ENCODE measurements around the gene PDIA5. TPM values are rescaled to one million over a fixed set of nuclear protein-coding genes. Genes with fewer than 3 reads are reported as not detected.

PDIA5 gene
- total and polyA plus RNA-seq, 7 donors, result 4.2 to 23.0 (median 13.9) TPM

DNA sequence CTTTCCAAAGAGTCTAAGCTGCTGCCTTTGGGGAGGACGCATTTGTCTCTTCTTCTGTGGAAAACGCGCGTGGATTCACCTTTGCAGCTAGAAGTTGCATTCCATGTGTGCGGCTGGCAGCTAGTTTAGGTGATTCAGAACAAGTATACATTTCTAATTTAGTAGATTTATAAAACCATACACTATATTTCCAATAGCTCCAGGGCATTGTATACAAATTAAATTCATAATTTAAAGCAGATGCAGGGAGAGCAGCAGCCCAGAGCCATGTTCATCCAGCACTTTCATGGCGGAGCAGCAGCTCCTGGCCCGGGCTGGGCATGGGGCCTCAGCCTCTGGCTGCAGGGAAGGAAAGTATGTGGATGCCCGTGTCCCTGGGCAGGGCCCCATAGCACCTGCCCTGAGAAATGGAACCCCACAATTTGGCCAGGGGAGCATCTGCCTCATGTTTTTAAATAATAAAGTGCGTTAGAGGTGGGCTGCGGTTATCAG lies 92.1 kb downstream of the PDIA5 start:
- H3K27me3 ChIP-seq, result no peaks in the 10 kb centered on the region
- peaks cover 0 to 73% (median 9%) of the 10 kb centered on the region in 4 donors for H3K36me3 ChIP-seq
- H3K27ac ChIP-seq, result no peak overlapping the region
- no peak for TF ChIP-seq POLR2A (IDR thresholded peaks at IDR 0.05)
- no peak for TF ChIP-seq CTCF (IDR thresholded peaks at IDR 0.05)
- no peak for TF ChIP-seq EP300 (IDR thresholded peaks at IDR 0.05)
- TF ChIP-seq POLR2AphosphoS5 (IDR thresholded peaks at IDR 0.05), result no peak
- WGBS, 2 donors, result 98 to 99% methylated on average over 10 of the region's 10 CpGs
- no peaks in the 10 kb centered on the region for H3K9me3 ChIP-seq
- DNase-seq, result no peak
- H3K4me3 ChIP-seq, result no peak overlapping the region
- no peaks in the 10 kb centered on the region for H3K4me1 ChIP-seq
- intact Hi-C loops (cut with DNase I), result no loop called here

DNA sequence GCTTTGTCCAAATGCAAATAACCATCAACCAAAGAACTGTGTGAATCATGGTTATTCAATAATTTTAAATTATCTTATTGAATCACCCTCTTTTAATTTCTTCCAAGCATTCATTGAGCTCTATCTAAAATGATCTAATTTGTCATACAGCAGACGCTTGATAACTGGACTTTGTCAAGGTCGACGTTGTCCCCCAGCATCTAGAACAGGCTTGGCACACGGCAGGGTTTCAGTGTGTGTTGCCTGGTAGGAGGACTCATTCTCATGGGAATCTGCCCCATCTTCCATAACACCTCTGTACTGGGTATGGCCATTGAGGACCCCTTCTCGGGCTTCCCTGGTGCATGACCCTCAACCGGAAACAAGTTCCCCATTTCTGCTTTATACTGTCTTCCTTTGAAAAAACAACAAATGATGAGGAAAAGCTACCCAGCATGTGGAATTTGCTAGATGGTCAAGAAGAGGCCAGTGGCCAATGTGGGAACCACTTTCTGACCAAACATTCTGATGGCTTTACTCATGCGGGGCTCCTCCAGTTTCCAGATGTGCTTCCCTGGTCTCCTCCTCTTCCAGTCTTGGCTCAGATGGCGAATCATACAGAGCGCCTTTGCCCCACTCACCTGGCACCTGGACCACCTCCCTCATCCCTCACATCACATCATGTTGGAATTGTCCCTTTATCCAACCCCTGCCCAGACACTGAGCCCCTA lies 93.3 kb downstream of the PDIA5 start:
- Histone ChIP-seq H3K4me1 (no peaks in the 10 kb centered on the region), H3K27ac (no peak overlapping the region), H3K4me3 (no peak overlapping the region), H3K36me3 (peaks cover 0 to 79% (median 11%) of the 10 kb centered on the region in 4 donors), H3K9me3 (no peaks in the 10 kb centered on the region), H3K27me3 (no peaks in the 10 kb centered on the region)
- WGBS, 2 donors, result 92 to 97% methylated on average over 9 of the region's 9 CpGs
- intact Hi-C loops (cut with DNase I), result no loop called here
- DNase-seq, result no peak
- TF ChIP-seq EP300 (IDR thresholded peaks at IDR 0.05) (no peak), POLR2AphosphoS5 (IDR thresholded peaks at IDR 0.05) (no peak), POLR2A (IDR thresholded peaks at IDR 0.05) (no peak), CTCF (IDR thresholded peaks at IDR 0.05) (no peak)

DNA sequence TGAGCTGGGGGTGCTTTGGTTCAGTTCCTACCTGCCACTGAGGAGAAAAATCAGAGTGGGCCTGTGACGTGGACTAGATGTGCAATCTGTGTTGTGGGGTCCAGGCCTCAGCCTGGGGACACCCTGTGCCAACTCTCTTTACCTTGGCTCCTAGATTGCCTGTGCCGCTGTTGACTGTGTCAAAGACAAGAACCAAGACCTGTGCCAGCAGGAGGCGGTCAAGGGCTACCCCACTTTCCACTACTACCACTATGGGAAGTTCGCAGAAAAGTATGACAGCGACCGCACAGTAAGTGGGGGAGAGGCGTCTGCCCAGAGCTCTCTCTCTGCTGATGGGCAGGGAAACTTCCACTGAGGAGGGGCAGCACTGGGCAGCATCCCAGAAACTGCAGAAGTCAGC lies 94.3 kb downstream of the PDIA5 start:
- Histone ChIP-seq H3K4me3 (no peak overlapping the region), H3K4me1 (no peaks in the 10 kb centered on the region), H3K27ac (no peak overlapping the region), H3K9me3 (no peaks in the 10 kb centered on the region), H3K36me3 (peaks cover 0 to 73% (median 11%) of the 10 kb centered on the region in 4 donors), H3K27me3 (no peaks in the 10 kb centered on the region)
- TF ChIP-seq EP300 (IDR thresholded peaks at IDR 0.05), result no peak
- TF ChIP-seq CTCF (IDR thresholded peaks at IDR 0.05), result no peak
- TF ChIP-seq POLR2AphosphoS5 (IDR thresholded peaks at IDR 0.05), result no peak
- TF ChIP-seq POLR2A (IDR thresholded peaks at IDR 0.05), result no peak
- WGBS, 2 donors, result 98% methylated on average over 7 of the region's 7 CpGs
- DNase-seq, result no peak
- intact Hi-C loops (cut with DNase I), result no loop called here

DNA sequence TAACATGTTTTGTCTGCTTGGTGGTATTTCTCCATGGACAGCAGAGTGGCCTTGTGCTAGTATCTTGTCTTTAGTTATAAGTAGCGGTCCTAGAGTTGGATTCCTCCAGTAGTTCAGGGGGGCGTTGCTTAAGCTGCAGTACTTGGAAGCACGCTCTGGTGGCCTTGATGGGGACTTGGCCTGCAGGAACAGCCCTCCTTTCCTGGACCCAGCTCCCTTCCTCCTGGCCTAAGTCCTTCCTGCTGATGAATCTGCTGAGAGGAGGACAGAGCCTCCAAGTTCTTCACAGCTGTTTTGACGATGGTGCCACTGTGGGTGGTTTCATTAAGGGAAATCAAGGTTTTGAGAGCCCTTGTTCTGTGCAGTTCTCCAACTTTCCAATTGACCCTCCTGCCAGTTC lies 96.3 kb downstream of the PDIA5 start:
- DNase-seq, result no peak
- Histone ChIP-seq H3K27ac (no peak overlapping the region), H3K4me1 (no peaks in the 10 kb centered on the region), H3K4me3 (no peak overlapping the region), H3K9me3 (no peaks in the 10 kb centered on the region), H3K27me3 (no peaks in the 10 kb centered on the region), H3K36me3 (peaks cover 0 to 66% (median 11%) of the 10 kb centered on the region in 4 donors)
- no peak for TF ChIP-seq POLR2A (IDR thresholded peaks at IDR 0.05)
- no peak for TF ChIP-seq CTCF (IDR thresholded peaks at IDR 0.05)
- no peak for TF ChIP-seq POLR2AphosphoS5 (IDR thresholded peaks at IDR 0.05)
- no peak for TF ChIP-seq EP300 (IDR thresholded peaks at IDR 0.05)
- intact Hi-C loops (cut with DNase I), result no loop called here
- WGBS, 2 donors, result 93 to 96% methylated on average over 4 of the region's 4 CpGs

Measured in sigmoid colon (tissue), 7 donors.